GM12872 (cell line): Measurements from ENCODE around the gene KDM1B.

Experiments used
- CTCF ChIP-seq: IDR thresholded peaks from 3 replicates; pipeline ENCODE4 v1.5.1; 2011; ENCODE audit warnings: low read depth, mild to moderate bottlenecking, low read length, moderate library complexity; ENCODE audit not compliant: insufficient read depth

The KDM1B gene

GRCh38 chr6:18243302-18243893 is 88.2 kb downstream of the KDM1B start:
- no peak for TF ChIP-seq CTCF

- TF ChIP-seq CTCF = no peak
Measured at GRCh38 chr6:18244251-18244650, 89.0 kb downstream of the KDM1B start.

- no peak for TF ChIP-seq CTCF
Measured at GRCh38 chr6:18245079-18245478, 89.9 kb downstream of the KDM1B start.

GRCh38 chr6:18245642-18246041 is 90.4 kb downstream of the KDM1B start:
- TF ChIP-seq CTCF = no peak

GRCh38 chr6:18246205-18246604 is 91.0 kb downstream of the KDM1B start:
- TF ChIP-seq CTCF = no peak

- no peak for TF ChIP-seq CTCF
Measured at GRCh38 chr6:18247002-18247401, 91.8 kb downstream of the KDM1B start.

GRCh38 chr6:18248698-18249097 is 93.5 kb downstream of the KDM1B start:
- TF ChIP-seq CTCF = no peak
